ENCODE measurements around the gene DHX15. TPM values are rescaled to one million over a fixed set of nuclear protein-coding genes. Genes with fewer than 3 reads are reported as not detected.

DHX15 gene
- total RNA-seq, 1 donor from 2014 or later: 102 TPM

DNA sequence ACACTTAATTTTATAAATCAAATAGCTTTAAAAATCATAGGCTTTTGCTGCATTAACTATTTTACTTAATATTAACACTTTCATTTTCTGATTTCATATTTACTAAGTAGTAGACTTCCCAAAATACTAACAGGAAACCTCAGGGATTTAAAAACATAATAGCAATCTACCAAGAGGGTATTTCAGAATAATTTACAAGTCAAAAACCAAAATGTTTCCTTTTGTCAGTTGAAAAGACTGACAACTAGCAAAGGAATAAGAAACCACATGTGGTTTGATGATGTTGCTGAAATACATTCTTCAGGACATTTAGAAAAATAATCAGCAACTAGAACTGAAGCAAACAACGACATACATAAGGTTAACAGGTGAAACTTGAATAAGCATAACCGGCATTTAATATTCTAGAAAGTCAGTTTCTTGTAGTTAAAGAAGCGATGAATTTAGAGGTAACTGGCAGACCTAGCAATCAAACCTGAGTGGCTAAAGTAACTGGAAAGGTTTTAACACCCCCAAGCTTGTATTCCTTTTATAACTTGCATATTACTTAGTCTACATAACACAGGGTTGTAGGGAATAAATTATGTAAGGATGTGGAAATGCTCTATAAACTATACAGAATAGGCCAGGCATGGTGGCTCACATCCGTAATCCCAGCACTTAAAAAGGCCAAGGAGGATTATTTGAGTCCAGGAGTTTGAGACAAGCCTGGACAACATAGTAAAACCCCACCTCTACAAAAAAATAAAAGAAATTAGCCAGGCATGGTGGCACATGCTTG lies 40.0 kb downstream of the DHX15 start:
- Mint-ChIP-seq H3K9me3 (ENCODE audit: unreplicated experiment) (no peaks in the 10 kb centered on the region), H3K36me3 (ENCODE audit: unreplicated experiment) (peaks cover 40% of the 10 kb centered on the region), H3K27me3 (ENCODE audit: unreplicated experiment) (no peaks in the 10 kb centered on the region), H3K27ac (ENCODE audit: unreplicated experiment) (peak overlapping the region; percentile 50), H3K4me3 (ENCODE audit: unreplicated experiment) (no peak overlapping the region), H3K4me1 (ENCODE audit: unreplicated experiment) (peaks cover 27% of the 10 kb centered on the region)
- TF ChIP-seq, protein P1, sequence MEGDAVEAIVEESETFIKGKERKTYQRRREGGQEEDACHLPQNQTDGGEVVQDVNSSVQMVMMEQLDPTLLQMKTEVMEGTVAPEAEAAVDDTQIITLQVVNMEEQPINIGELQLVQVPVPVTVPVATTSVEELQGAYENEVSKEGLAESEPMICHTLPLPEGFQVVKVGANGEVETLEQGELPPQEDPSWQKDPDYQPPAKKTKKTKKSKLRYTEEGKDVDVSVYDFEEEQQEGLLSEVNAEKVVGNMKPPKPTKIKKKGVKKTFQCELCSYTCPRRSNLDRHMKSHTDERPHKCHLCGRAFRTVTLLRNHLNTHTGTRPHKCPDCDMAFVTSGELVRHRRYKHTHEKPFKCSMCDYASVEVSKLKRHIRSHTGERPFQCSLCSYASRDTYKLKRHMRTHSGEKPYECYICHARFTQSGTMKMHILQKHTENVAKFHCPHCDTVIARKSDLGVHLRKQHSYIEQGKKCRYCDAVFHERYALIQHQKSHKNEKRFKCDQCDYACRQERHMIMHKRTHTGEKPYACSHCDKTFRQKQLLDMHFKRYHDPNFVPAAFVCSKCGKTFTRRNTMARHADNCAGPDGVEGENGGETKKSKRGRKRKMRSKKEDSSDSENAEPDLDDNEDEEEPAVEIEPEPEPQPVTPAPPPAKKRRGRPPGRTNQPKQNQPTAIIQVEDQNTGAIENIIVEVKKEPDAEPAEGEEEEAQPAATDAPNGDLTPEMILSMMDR (IDR thresholded peaks at IDR 0.05): no peak
- DNase-seq (ENCODE audit: extremely low spot score, unreplicated experiment): no peak

- no peaks in the 10 kb centered on the region for H3K4me1 Mint-ChIP-seq (ENCODE audit: unreplicated experiment)
- no peak for DNase-seq (ENCODE audit: extremely low spot score, unreplicated experiment)
- H3K27me3 Mint-ChIP-seq (ENCODE audit: unreplicated experiment): no peaks in the 10 kb centered on the region
- peaks cover 52% of the 10 kb centered on the region for H3K36me3 Mint-ChIP-seq (ENCODE audit: unreplicated experiment)
- TF ChIP-seq, protein P1 (IDR thresholded peaks at IDR 0.05): no peak
- H3K27ac Mint-ChIP-seq (ENCODE audit: unreplicated experiment): no peak overlapping the region
- no peaks in the 10 kb centered on the region for H3K9me3 Mint-ChIP-seq (ENCODE audit: unreplicated experiment)
- H3K4me3 Mint-ChIP-seq (ENCODE audit: unreplicated experiment): no peak overlapping the region
Observed at GRCh38 chr4:24537025-24537424, 47.3 kb downstream of the DHX15 start.

DNA sequence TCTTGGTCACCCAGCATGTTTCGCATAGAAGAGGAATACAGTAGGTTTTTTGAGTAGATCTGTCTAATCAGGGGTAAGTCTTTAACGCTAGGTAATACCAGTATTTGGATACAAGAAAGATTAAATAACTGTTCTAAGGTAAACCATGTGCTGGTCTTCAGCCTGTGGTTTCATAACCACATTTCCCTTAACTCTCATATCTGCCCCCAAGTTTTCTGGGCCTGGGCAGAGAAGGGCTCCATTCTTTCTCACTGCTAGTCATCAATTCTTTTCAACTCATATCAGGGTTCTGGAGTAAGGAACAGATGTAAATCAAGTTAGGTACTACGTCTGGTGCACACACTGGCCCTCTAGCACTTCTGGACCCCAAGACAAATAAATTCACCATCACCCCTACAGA lies 49.0 kb downstream of the DHX15 start:
- Mint-ChIP-seq H3K9me3 (ENCODE audit: unreplicated experiment) (no peaks in the 10 kb centered on the region), H3K36me3 (ENCODE audit: unreplicated experiment) (peaks cover 48% of the 10 kb centered on the region), H3K27me3 (ENCODE audit: unreplicated experiment) (no peaks in the 10 kb centered on the region), H3K4me1 (ENCODE audit: unreplicated experiment) (no peaks in the 10 kb centered on the region), H3K4me3 (ENCODE audit: unreplicated experiment) (no peak overlapping the region), H3K27ac (ENCODE audit: unreplicated experiment) (peak overlapping the region; percentile 3)
- no peak for DNase-seq (ENCODE audit: extremely low spot score, unreplicated experiment)
- TF ChIP-seq, protein P1 (IDR thresholded peaks at IDR 0.05): no peak

- TF ChIP-seq, protein P1 (IDR thresholded peaks at IDR 0.05): no peak
Observed at GRCh38 chr4:24533364-24533763, 51.0 kb downstream of the DHX15 start.

DNA sequence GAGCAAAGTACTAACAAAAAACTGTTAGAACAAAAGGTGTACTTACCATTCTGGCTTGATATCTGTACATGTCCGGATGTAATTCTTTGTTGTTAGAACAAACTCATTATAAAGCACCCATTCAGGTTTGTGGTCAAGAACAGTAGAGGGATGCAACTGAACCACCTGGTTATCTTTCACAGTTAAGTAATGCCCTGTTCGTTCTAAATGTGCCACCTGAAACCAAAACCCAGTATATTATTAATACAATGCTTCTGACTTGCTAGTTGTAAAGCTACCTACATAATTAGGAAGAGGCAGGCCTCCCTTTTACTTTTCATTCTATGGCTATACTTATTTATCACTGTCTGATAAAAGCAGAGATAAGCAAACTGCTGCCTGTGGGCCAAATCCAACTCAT lies 54.8 kb downstream of the DHX15 start:
- H3K27ac Mint-ChIP-seq (ENCODE audit: unreplicated experiment): no peak overlapping the region
- H3K4me1 Mint-ChIP-seq (ENCODE audit: unreplicated experiment): no peaks in the 10 kb centered on the region
- H3K27me3 Mint-ChIP-seq (ENCODE audit: unreplicated experiment): no peaks in the 10 kb centered on the region
- TF ChIP-seq, protein P1 (IDR thresholded peaks at IDR 0.05): no peak
- no peak overlapping the region for H3K4me3 Mint-ChIP-seq (ENCODE audit: unreplicated experiment)
- DNase-seq (ENCODE audit: extremely low spot score, unreplicated experiment): no peak
- peaks cover 53% of the 10 kb centered on the region for H3K36me3 Mint-ChIP-seq (ENCODE audit: unreplicated experiment)
- no peaks in the 10 kb centered on the region for H3K9me3 Mint-ChIP-seq (ENCODE audit: unreplicated experiment)

More at GRCh38 chr4:24533364-24533763, 51.0 kb downstream of the DHX15 start:
- DNase-seq (ENCODE audit: extremely low spot score, unreplicated experiment): no peak
- Mint-ChIP-seq H3K27me3 (ENCODE audit: unreplicated experiment) (no peaks in the 10 kb centered on the region), H3K27ac (ENCODE audit: unreplicated experiment) (no peak overlapping the region), H3K4me3 (ENCODE audit: unreplicated experiment) (no peak overlapping the region), H3K4me1 (ENCODE audit: unreplicated experiment) (no peaks in the 10 kb centered on the region), H3K36me3 (ENCODE audit: unreplicated experiment) (peaks cover 47% of the 10 kb centered on the region), H3K9me3 (ENCODE audit: unreplicated experiment) (no peaks in the 10 kb centered on the region)
